Mesendoderm (in vitro differentiated cells): ENCODE measurements around the gene FAM171A1.

Source experiments
- DNase-seq: peaks from one replicate; pipeline ENCODE4 v3.0.0; 2013
- H2AK5ac ChIP-seq: 2 replicates; pipeline ENCODE4 v1.6.1; 2013; ENCODE audit warnings: low read length, inconsistent platforms
- H2BK120ac ChIP-seq: 2 replicates; pipeline ENCODE4 v1.6.1; 2013; ENCODE audit warnings: low read depth, mild to moderate bottlenecking, low read length, moderate library complexity, mixed read lengths
- H2BK15ac ChIP-seq: replicated peaks from 2 replicates; pipeline ENCODE4 v1.6.1; 2013; ENCODE audit warnings: low read depth, mild to moderate bottlenecking, moderate library complexity
- H2BK5ac ChIP-seq: 2 replicates; pipeline ENCODE4 v1.6.1; 2013; ENCODE audit warnings: low read length, inconsistent platforms
- H3K18ac ChIP-seq: 2 replicates; pipeline ENCODE4 v1.6.1; 2013; ENCODE audit warnings: mild to moderate bottlenecking, low read length, mixed read lengths
- H3K23ac ChIP-seq: one replicate; pipeline ENCODE4 v1.6.1; 2013; ENCODE audit warnings: low read length
- H3K27ac ChIP-seq: 2 replicates; pipeline ENCODE4 v1.5.1; 2013; ENCODE audit warnings: low read depth, mild to moderate bottlenecking, inconsistent platforms, low read length, moderate library complexity
- H3K27me3 ChIP-seq: 2 replicates; pipeline ENCODE4 v1.6.1; 2013; ENCODE audit warnings: low read length, control low read depth, mild to moderate bottlenecking, inconsistent platforms; ENCODE audit not compliant: insufficient read depth, poor library complexity
- H3K36me3 ChIP-seq: 2 replicates; pipeline ENCODE4 v1.6.1; 2013; ENCODE audit warnings: low read length, inconsistent platforms; ENCODE audit not compliant: control insufficient read depth, insufficient read depth
- H3K4ac ChIP-seq: one replicate; pipeline ENCODE4 v1.6.1; 2013; ENCODE audit warnings: low read depth, mild to moderate bottlenecking, low read length, moderate library complexity
- H3K4me1 ChIP-seq: 2 replicates; pipeline ENCODE4 v1.6.1; 2013; ENCODE audit warnings: low read depth, low read length, inconsistent platforms; ENCODE audit not compliant: control insufficient read depth
- H3K4me2 ChIP-seq: 2 replicates; pipeline ENCODE4 v1.6.1; 2013; ENCODE audit warnings: low read length
- H3K4me3 ChIP-seq: 2 replicates; pipeline ENCODE4 v1.5.1; 2013; ENCODE audit warnings: mild to moderate bottlenecking, low read length
- H3K56ac ChIP-seq: one replicate; pipeline ENCODE4 v1.6.1; 2013; ENCODE audit warnings: low read length
- H3K79me1 ChIP-seq: 2 replicates; pipeline ENCODE4 v1.6.1; 2013; ENCODE audit warnings: low read length, inconsistent platforms
- H3K79me2 ChIP-seq: 2 replicates; pipeline ENCODE4 v1.6.1; 2013; ENCODE audit warnings: mild to moderate bottlenecking, low read length; ENCODE audit not compliant: control insufficient read depth, insufficient read depth
- H3K9ac ChIP-seq: 2 replicates; pipeline ENCODE4 v1.6.1; 2013; ENCODE audit warnings: low read length, inconsistent platforms
- H4K5ac ChIP-seq: one replicate; pipeline ENCODE4 v1.6.1; 2013; ENCODE audit warnings: low read length
- H4K8ac ChIP-seq: one replicate; pipeline ENCODE4 v1.6.1; 2013; ENCODE audit warnings: low read depth, mild to moderate bottlenecking, control low read depth, low read length, moderate library complexity
- WGBS: extraction: QIAGEN DNeasy Blood & Tissue Kit; methylation state at CpG from one replicate; pipeline ENCODE4 v1.1.7; 2013; ENCODE audit warnings: low lambda C conversion rate, missing lambda C conversion rate; ENCODE audit not compliant: insufficient coverage; ENCODE audit errors: extremely low coverage; 5-methylcytosine and 5-hydroxymethylcytosine counted together

Gene FAM171A1

GRCh38 chr10:15290671-15291070 lies 80.4 kb downstream of the FAM171A1 start:
- H2BK15ac ChIP-seq = no peak overlapping the region
- DNase-seq = no peak
- no CpG with 5 or more reads among the region's 7 CpGs for whole genome bisulfite sequencing

GRCh38 chr10:15290150-15290549 lies 80.9 kb downstream of the FAM171A1 start:
- Histone ChIP-seq H3K27me3 (no peaks in the 10 kb centered on the region), H2BK120ac (no peak overlapping the region), H4K5ac (no peak overlapping the region), H3K56ac (no peak overlapping the region), H3K79me1 (peaks cover 16% of the 10 kb centered on the region), H2BK15ac (no peak overlapping the region), H2BK5ac (no peak overlapping the region), H3K4ac (no peak overlapping the region), H3K9ac (no peak overlapping the region), H3K36me3 (no peaks in the 10 kb centered on the region), H3K23ac (no peak overlapping the region), H3K4me3 (no peak overlapping the region), H3K79me2 (no peaks in the 10 kb centered on the region), H4K8ac (no peak overlapping the region), H3K4me1 (no peaks in the 10 kb centered on the region), H3K18ac (no peak overlapping the region), H2AK5ac (no peak overlapping the region), H3K27ac (no peak overlapping the region), H3K4me2 (no peak overlapping the region)
- no peak for DNase-seq
- no CpG with 5 or more reads among the region's 4 CpGs for WGBS

More at GRCh38 chr10:15290671-15291070, 80.4 kb downstream of the FAM171A1 start:
- no peak overlapping the region for H3K4me2 ChIP-seq
- no peak overlapping the region for H3K9ac ChIP-seq
- H3K56ac ChIP-seq = no peak overlapping the region
- no peak overlapping the region for H3K18ac ChIP-seq
- no peak overlapping the region for H2BK120ac ChIP-seq
- no peak overlapping the region for H2BK5ac ChIP-seq
- no peak overlapping the region for H3K23ac ChIP-seq
- H4K8ac ChIP-seq = no peak overlapping the region
- no peaks in the 10 kb centered on the region for H3K4me1 ChIP-seq
- no peaks in the 10 kb centered on the region for H3K79me2 ChIP-seq
- peaks cover 14% of the 10 kb centered on the region for H3K79me1 ChIP-seq
- no peaks in the 10 kb centered on the region for H3K27me3 ChIP-seq
- no peak overlapping the region for H2AK5ac ChIP-seq
- no peaks in the 10 kb centered on the region for H3K36me3 ChIP-seq
- no peak overlapping the region for H3K4me3 ChIP-seq
- H3K4ac ChIP-seq = no peak overlapping the region
- H4K5ac ChIP-seq = no peak overlapping the region
- H3K27ac ChIP-seq = no peak overlapping the region

- Histone ChIP-seq H2AK5ac (no peak overlapping the region), H3K4me3 (no peak overlapping the region), H2BK120ac (no peak overlapping the region), H2BK5ac (no peak overlapping the region), H3K36me3 (peaks cover 3% of the 10 kb centered on the region), H3K79me2 (no peaks in the 10 kb centered on the region), H3K4me2 (no peak overlapping the region), H3K23ac (no peak overlapping the region), H3K27ac (no peak overlapping the region), H4K5ac (no peak overlapping the region), H3K18ac (no peak overlapping the region), H3K79me1 (peaks cover 7% of the 10 kb centered on the region), H3K27me3 (no peaks in the 10 kb centered on the region), H3K4me1 (peaks cover 1% of the 10 kb centered on the region), H3K56ac (no peak overlapping the region), H3K9ac (no peak overlapping the region), H3K4ac (no peak overlapping the region), H4K8ac (no peak overlapping the region), H2BK15ac (no peak overlapping the region)
- DNase-seq = no peak
- WGBS = no CpG with 5 or more reads among the region's 4 CpGs
Observed at GRCh38 chr10:15280974-15281373, 90.1 kb downstream of the FAM171A1 start.

GRCh38 chr10:15280462-15280861 lies 90.6 kb downstream of the FAM171A1 start:
- H3K27ac ChIP-seq = no peak overlapping the region
- no peak overlapping the region for H3K23ac ChIP-seq
- WGBS = no CpG with 5 or more reads among the region's 4 CpGs
- no peak overlapping the region for H3K4ac ChIP-seq
- H3K18ac ChIP-seq = no peak overlapping the region
- DNase-seq = no peak
- H3K79me2 ChIP-seq = no peaks in the 10 kb centered on the region
- no peak overlapping the region for H4K8ac ChIP-seq
- H2BK5ac ChIP-seq = no peak overlapping the region
- H2BK120ac ChIP-seq = no peak overlapping the region
- peaks cover 3% of the 10 kb centered on the region for H3K36me3 ChIP-seq
- no peak overlapping the region for H4K5ac ChIP-seq
- no peak overlapping the region for H2BK15ac ChIP-seq
- peaks cover 1% of the 10 kb centered on the region for H3K4me1 ChIP-seq
- H3K27me3 ChIP-seq = no peaks in the 10 kb centered on the region
- no peak overlapping the region for H2AK5ac ChIP-seq
- H3K4me2 ChIP-seq = no peak overlapping the region
- no peak overlapping the region for H3K4me3 ChIP-seq
- H3K9ac ChIP-seq = no peak overlapping the region
- H3K79me1 ChIP-seq = peaks cover 4% of the 10 kb centered on the region
- H3K56ac ChIP-seq = no peak overlapping the region

- H2AK5ac ChIP-seq = no peak overlapping the region
- H3K56ac ChIP-seq = no peak overlapping the region
- H3K18ac ChIP-seq = no peak overlapping the region
- no peak for DNase-seq
- H3K9ac ChIP-seq = no peak overlapping the region
- no peak overlapping the region for H3K4me3 ChIP-seq
- H3K4me1 ChIP-seq = peaks cover 1% of the 10 kb centered on the region
- no peak overlapping the region for H3K4me2 ChIP-seq
- H2BK15ac ChIP-seq = no peak overlapping the region
- no peak overlapping the region for H4K5ac ChIP-seq
- H2BK5ac ChIP-seq = no peak overlapping the region
- H2BK120ac ChIP-seq = no peak overlapping the region
- H3K27me3 ChIP-seq = no peaks in the 10 kb centered on the region
- H3K79me1 ChIP-seq = no peaks in the 10 kb centered on the region
- no peaks in the 10 kb centered on the region for H3K79me2 ChIP-seq
- H3K23ac ChIP-seq = no peak overlapping the region
- no peak overlapping the region for H3K4ac ChIP-seq
- H3K27ac ChIP-seq = no peak overlapping the region
- peaks cover 3% of the 10 kb centered on the region for H3K36me3 ChIP-seq
- no peak overlapping the region for H4K8ac ChIP-seq
- no CpG with 5 or more reads among the region's 4 CpGs for WGBS
Observed at GRCh38 chr10:15279236-15279635, 91.9 kb downstream of the FAM171A1 start.

GRCh38 chr10:15278786-15279185 lies 92.3 kb downstream of the FAM171A1 start:
- Histone ChIP-seq H2BK15ac (no peak overlapping the region), H2AK5ac (no peak overlapping the region), H2BK120ac (no peak overlapping the region), H3K4me3 (no peak overlapping the region), H3K4me2 (no peak overlapping the region), H3K9ac (no peak overlapping the region), H3K56ac (no peak overlapping the region), H3K79me2 (no peaks in the 10 kb centered on the region), H4K5ac (no peak overlapping the region), H3K4me1 (peaks cover 1% of the 10 kb centered on the region), H3K23ac (no peak overlapping the region), H3K36me3 (peaks cover 3% of the 10 kb centered on the region), H3K27me3 (no peaks in the 10 kb centered on the region), H4K8ac (no peak overlapping the region), H3K18ac (no peak overlapping the region), H2BK5ac (no peak overlapping the region), H3K27ac (no peak overlapping the region), H3K4ac (no peak overlapping the region), H3K79me1 (no peaks in the 10 kb centered on the region)
- no CpG with 5 or more reads among the region's 12 CpGs for WGBS
- no peak for DNase-seq
